Epithelial cell of esophagus (primary cell): ENCODE results near the gene SC5D.
A peak's percentile ranks its signal among the peaks of the same experiment; 100 is the strongest.

Source experiments
- DNase-seq: peaks from one replicate; pipeline ENCODE4 v3.0.0; 2010; ENCODE audit warnings: low read depth
- H3K4me3 ChIP-seq: 2 replicates; pipeline ENCODE4 v1.5.1; 2011; ENCODE audit warnings: mild to moderate bottlenecking, low read length, control low read depth
- TF ChIP-seq, protein P1 (sequence below): IDR thresholded peaks from 2 replicates; pipeline ENCODE4 v1.5.1; 2011; ENCODE audit warnings: low read depth, mild to moderate bottlenecking, low read length, control low read depth, inconsistent platforms; ENCODE audit not compliant: insufficient read depth; ENCODE audit errors: missing control alignments

SC5D gene

DNA sequence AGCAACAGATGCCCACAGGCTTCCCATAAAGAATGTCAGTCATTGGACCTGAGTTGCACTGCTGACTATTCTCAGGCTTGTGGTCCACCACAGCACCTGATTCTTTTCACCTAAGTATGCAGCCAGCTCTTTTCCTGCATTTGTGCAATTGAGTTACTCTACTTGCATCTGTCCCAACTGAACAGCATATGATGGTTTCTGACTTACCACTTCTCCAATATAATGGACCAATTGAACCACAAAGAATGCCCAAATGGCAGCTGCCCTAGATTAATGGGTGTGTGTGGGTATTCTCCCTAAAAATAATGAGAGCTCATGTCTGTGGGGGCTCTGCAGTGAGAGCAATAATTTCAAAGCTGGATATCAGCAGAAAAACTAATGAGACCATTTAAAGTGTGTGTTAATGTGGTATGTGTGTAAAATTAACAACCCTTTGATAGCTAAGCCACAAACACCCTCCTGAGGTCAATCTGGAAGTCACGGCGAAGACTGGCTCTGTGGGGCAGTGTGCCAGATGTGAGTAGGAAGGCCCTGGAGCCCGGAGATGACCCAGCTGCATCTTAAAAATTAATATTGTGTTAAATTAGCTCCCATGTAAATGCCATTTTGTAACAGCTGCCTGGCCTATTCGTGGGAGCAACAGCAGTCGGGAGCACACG, 43.8 kb downstream of the SC5D start:
- TF ChIP-seq, protein P1, sequence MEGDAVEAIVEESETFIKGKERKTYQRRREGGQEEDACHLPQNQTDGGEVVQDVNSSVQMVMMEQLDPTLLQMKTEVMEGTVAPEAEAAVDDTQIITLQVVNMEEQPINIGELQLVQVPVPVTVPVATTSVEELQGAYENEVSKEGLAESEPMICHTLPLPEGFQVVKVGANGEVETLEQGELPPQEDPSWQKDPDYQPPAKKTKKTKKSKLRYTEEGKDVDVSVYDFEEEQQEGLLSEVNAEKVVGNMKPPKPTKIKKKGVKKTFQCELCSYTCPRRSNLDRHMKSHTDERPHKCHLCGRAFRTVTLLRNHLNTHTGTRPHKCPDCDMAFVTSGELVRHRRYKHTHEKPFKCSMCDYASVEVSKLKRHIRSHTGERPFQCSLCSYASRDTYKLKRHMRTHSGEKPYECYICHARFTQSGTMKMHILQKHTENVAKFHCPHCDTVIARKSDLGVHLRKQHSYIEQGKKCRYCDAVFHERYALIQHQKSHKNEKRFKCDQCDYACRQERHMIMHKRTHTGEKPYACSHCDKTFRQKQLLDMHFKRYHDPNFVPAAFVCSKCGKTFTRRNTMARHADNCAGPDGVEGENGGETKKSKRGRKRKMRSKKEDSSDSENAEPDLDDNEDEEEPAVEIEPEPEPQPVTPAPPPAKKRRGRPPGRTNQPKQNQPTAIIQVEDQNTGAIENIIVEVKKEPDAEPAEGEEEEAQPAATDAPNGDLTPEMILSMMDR: no peak
- DNase-seq: no peak
- no peak overlapping the region for H3K4me3 ChIP-seq

DNA sequence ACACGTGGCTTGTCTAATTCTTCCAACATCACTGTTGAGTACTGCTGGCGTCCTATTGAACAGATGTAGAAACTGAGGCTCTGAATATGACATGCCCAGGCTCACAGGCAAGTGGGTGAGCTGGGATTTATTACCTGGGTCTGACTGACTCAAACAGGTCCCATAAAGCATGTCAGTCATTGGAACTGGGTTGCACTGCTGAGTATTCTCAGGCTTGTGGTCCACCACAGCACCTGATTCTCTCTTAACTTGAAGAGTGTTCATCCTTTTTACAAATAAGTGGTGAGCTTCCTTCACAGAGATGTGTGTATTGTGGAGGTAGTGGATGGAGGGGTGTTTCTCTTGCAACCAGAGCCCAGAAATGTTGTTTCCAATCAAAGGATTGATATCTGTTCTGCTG, 44.5 kb downstream of the SC5D start:
- DNase-seq: no peak
- H3K4me3 ChIP-seq: no peak overlapping the region
- TF ChIP-seq, protein P1: no peak

DNA sequence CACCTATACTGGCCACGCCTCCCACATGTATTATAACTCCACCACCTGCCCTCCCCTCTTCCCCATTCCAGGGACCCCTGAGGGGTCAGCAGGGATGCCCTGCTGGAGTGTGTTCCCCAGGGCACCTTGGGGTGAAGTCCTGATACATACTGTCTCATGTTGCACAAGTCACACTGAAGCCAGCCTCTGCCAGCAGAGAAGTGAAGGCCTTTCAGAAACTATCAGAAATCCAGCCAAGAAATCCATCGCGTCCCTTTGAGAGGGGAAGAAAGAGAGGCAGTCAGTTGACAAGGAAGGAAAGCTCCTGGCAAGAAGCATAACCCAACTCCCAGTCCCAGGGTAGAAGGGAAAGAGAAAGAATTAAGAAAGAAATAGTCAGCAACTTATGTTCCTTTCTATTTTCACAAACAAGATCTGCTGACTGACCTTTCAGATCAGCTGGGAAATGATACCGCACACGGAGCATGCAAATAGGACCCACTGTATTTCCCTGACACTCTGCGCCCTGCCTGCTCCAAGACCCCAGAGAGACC, 45.2 kb downstream of the SC5D start:
- no peak overlapping the region for H3K4me3 ChIP-seq

DNA sequence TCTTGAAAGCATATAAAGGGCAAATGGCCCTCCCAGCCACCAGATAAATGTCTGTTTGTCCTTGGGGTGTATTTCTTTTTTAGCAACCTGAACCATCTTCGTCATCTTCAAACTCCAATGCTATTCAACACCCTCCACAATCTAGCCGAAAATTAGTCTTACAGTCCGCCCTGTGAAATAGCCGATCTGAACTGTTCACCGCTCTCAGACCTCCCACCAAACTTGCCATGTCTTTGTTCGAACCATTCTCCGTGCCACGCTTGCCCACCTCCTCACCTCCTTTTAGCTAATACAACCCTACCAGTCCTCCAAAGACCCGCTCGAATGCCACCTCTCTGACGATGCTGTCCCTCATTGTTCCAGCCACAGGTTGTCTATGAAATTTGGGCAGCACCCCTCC, 46.0 kb downstream of the SC5D start:
- TF ChIP-seq, protein P1: no peak
- DNase-seq: no peak
- H3K4me3 ChIP-seq: no peak overlapping the region

More for the DNA sequence above, 45.2 kb downstream of the SC5D start:
- DNase-seq: no peak
- TF ChIP-seq, protein P1: no peak

DNA sequence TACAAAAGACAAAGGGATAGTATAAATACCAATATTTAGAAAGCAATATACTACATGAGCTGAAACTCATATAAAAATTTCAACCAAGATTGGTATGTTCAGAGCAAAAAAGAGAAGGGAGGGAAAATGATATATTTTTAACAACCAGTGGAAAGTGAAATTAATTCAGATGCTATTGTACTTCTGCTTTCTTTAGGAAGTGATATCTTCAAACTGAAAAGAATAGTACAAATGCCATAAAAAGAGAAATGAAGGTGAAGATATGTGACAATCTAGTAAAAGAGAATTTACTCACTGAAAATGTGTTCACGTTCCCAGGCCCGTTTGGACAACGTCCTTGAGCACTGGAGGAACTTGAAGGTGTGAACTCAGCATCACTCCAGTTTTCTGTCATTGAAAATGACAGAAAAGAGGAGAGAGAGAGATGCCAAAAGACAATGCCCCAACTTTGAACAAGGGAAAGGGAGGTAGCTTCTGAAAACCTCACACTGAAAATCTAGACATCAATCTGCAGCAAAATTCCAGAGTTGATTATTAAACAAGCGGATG, 47.5 kb downstream of the SC5D start:
- DNase-seq: no peak
- TF ChIP-seq, protein P1: no peak
- no peak overlapping the region for H3K4me3 ChIP-seq

DNA sequence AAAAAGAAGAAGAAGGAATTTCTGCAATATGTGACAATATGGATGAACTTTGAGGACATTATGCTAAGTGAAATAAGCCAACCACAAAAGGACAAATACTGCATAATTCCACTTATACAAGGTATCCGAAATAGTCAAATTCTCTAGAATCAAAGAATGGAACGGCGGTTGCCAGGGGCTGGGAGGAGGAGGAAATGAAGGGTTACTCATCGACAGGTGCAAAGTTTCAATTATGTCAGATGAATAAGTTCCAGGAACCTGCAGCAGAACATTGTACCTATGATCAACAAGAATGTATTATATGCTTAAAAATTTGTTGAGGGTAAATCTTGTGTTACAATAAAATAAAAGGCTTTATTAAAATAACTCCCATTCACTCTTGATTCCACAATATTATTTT, 49.0 kb downstream of the SC5D start:
- TF ChIP-seq, protein P1: no peak
- DNase-seq: peak; percentile 20
- no peak overlapping the region for H3K4me3 ChIP-seq

DNA sequence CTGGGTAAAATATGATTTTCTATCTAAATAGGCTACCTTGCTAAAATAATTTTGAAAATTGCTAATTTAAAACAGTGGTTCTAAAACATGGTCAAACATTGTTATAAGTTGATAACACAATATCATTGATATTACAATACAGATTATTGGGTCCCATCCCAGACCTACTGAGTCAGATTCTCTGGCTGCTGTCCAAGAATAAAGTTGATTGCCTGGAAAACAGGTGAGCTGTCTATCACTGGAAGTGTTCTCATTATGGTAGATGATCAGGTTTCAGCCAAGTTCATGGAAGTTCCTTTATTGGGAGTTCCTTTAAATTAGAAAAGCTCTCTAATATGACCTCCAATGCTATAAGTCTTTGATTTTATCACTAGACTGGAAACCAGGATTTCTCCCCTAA, 52.3 kb downstream of the SC5D start:
- TF ChIP-seq, protein P1: no peak
- H3K4me3 ChIP-seq: no peak overlapping the region
- DNase-seq: peak; percentile 27
